ENCODE measurements around the gene PYY.

Gene PYY

DNA sequence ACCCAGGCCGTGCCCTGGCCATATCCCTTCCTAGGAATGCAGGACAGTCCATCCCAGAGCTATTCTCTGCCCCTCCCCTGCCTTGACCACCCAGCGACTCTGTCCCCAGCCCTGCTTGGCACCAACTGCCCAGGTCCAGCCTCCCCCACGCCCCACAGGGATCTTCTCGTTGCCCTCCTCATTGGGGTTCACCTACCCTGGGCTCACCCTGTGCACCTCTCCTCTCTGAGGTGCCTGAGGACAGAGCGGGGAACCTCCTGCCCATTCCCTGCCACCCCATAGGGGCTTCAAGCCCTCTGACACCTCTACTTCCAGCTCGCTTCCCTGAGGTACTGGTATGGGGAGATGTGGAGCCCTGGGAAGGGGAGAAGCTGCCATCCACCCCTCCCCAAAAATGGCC is 40.2 kb downstream of the PYY start:
- Histone ChIP-seq H3K27me3 (ENCODE audit: insufficient read depth, poor library complexity, severe bottlenecking) (peaks cover 33% of the 10 kb centered on the region), H3K27ac (replicated peaks) (no peak overlapping the region), H3K4me3 (replicated peaks; ENCODE audit: insufficient read depth, low read length) (no peak overlapping the region)
- TF ChIP-seq, protein P1, sequence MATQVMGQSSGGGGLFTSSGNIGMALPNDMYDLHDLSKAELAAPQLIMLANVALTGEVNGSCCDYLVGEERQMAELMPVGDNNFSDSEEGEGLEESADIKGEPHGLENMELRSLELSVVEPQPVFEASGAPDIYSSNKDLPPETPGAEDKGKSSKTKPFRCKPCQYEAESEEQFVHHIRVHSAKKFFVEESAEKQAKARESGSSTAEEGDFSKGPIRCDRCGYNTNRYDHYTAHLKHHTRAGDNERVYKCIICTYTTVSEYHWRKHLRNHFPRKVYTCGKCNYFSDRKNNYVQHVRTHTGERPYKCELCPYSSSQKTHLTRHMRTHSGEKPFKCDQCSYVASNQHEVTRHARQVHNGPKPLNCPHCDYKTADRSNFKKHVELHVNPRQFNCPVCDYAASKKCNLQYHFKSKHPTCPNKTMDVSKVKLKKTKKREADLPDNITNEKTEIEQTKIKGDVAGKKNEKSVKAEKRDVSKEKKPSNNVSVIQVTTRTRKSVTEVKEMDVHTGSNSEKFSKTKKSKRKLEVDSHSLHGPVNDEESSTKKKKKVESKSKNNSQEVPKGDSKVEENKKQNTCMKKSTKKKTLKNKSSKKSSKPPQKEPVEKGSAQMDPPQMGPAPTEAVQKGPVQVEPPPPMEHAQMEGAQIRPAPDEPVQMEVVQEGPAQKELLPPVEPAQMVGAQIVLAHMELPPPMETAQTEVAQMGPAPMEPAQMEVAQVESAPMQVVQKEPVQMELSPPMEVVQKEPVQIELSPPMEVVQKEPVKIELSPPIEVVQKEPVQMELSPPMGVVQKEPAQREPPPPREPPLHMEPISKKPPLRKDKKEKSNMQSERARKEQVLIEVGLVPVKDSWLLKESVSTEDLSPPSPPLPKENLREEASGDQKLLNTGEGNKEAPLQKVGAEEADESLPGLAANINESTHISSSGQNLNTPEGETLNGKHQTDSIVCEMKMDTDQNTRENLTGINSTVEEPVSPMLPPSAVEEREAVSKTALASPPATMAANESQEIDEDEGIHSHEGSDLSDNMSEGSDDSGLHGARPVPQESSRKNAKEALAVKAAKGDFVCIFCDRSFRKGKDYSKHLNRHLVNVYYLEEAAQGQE (IDR thresholded peaks at IDR 0.05; ENCODE audit: insufficient replicate concordance, low read depth) = no peak
- TF ChIP-seq POLR2AphosphoS5 (IDR thresholded peaks at IDR 0.05; ENCODE audit: low read depth) = no peak
- no peak for TF ChIP-seq GABPA (IDR thresholded peaks at IDR 0.05; ENCODE audit: low read depth)
- no peak for TF ChIP-seq SPI1 (IDR thresholded peaks at IDR 0.05; ENCODE audit: borderline replicate concordance, low read depth)
- no peak for DNase-seq (ENCODE audit: low read depth in 1 of 2, low spot score in 1 of 2)

DNA sequence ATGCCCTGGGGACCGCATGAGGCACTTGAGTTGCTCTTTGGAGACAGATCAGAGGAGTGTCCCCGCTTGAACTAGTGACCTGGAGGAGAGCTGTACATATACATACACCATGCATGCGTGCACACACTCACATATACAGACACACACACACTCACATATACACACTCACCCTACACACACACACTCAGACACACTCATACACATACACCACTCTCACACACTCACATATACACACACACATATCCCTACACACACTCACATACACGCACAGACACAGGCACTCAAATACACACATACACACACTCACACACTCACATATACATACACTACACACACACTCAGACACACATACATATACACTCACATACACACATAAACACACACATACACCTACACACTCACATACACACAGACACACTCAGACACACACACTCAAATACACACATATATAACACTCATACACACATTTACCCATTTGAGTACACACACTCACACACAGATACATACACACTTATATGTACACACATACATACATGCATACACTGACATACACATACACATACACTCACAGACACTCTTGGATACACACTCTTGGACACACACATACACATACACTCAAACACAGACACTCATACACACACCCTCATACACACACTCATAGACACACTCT is 41.0 kb downstream of the PYY start:
- no peak for DNase-seq (ENCODE audit: low read depth in 1 of 2, low spot score in 1 of 2)
- no peak overlapping the region for H3K4me3 ChIP-seq (replicated peaks; ENCODE audit: insufficient read depth, low read length)
- H3K27me3 ChIP-seq (ENCODE audit: insufficient read depth, poor library complexity, severe bottlenecking) = peaks cover 37% of the 10 kb centered on the region
- H3K27ac ChIP-seq (replicated peaks) = no peak overlapping the region
- TF ChIP-seq, protein P2, sequence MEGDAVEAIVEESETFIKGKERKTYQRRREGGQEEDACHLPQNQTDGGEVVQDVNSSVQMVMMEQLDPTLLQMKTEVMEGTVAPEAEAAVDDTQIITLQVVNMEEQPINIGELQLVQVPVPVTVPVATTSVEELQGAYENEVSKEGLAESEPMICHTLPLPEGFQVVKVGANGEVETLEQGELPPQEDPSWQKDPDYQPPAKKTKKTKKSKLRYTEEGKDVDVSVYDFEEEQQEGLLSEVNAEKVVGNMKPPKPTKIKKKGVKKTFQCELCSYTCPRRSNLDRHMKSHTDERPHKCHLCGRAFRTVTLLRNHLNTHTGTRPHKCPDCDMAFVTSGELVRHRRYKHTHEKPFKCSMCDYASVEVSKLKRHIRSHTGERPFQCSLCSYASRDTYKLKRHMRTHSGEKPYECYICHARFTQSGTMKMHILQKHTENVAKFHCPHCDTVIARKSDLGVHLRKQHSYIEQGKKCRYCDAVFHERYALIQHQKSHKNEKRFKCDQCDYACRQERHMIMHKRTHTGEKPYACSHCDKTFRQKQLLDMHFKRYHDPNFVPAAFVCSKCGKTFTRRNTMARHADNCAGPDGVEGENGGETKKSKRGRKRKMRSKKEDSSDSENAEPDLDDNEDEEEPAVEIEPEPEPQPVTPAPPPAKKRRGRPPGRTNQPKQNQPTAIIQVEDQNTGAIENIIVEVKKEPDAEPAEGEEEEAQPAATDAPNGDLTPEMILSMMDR (IDR thresholded peaks at IDR 0.05; ENCODE audit: insufficient read depth, low read length) = no peak
- TF ChIP-seq, protein P1 (IDR thresholded peaks at IDR 0.05; ENCODE audit: insufficient replicate concordance, low read depth) = no peak
- TF ChIP-seq POLR2AphosphoS5 (IDR thresholded peaks at IDR 0.05; ENCODE audit: low read depth) (no peak), GABPA (IDR thresholded peaks at IDR 0.05; ENCODE audit: low read depth) (no peak), SPI1 (IDR thresholded peaks at IDR 0.05; ENCODE audit: borderline replicate concordance, low read depth) (no peak)

DNA sequence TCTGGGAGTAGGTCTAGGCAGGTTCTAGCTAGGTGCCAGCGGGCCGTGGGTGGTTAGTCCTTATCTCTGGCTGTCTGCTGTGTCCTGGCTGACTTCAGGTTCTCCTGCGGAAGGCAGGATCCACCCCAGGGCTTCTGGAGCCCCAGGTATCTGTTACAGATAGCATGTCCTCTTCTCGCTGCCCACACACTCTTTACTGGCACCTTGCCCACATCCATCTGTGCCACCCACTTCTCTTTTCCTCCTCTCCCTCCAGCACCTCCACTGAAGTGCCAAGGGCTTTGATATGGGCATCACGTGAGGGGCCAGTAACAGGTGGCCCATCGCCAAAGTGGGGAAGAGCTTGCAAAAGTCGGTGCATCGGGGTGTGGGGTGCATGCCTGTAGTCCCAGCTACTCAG is 41.8 kb downstream of the PYY start:
- DNase-seq (ENCODE audit: low read depth in 1 of 2, low spot score in 1 of 2) = no peak
- H3K4me3 ChIP-seq (replicated peaks; ENCODE audit: insufficient read depth, low read length) = no peak overlapping the region
- no peak overlapping the region for H3K27ac ChIP-seq (replicated peaks)
- H3K27me3 ChIP-seq (ENCODE audit: insufficient read depth, poor library complexity, severe bottlenecking) = peaks cover 38% of the 10 kb centered on the region
- TF ChIP-seq, protein P1 (IDR thresholded peaks at IDR 0.05; ENCODE audit: insufficient replicate concordance, low read depth) = no peak
- TF ChIP-seq GABPA (IDR thresholded peaks at IDR 0.05; ENCODE audit: low read depth) (no peak), POLR2AphosphoS5 (IDR thresholded peaks at IDR 0.05; ENCODE audit: low read depth) (no peak)

DNA sequence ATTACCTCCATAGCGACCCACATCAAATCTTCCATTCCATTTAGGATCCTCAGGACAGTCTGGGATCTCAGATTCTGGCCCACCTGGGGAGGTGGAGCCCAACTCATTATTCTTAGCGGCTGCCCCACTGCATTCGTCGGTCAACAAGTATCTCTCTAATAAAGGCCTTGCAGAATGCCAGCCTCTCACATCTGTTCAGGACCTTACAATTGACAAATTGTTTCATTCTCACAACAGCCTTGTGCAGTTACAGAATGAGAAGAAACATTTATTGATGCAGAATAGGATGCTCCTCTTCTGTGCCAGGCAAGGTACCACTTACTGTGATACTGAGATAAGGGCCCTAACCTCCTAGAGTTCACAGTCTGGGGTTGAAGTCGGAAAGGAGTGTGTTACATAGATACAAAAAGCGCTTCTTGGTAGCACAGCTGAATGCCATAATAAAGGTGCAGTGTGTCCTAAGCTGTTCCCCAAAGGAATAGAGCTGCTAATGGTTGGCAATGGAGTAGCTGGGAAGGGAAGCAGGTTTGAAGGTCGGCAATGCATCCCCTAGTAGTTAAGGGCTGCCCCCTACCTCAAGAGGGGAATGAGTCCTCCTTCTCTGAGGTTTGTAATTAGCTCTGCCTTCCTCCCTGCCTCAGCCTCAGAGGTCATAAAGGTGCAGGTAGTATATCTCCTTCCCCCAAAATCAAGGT is 44.1 kb downstream of the PYY start:
- TF ChIP-seq GABPA (IDR thresholded peaks at IDR 0.05; ENCODE audit: low read depth) = no peak
- TF ChIP-seq, protein P1 (IDR thresholded peaks at IDR 0.05; ENCODE audit: insufficient replicate concordance, low read depth) = no peak
- no peak for TF ChIP-seq POLR2AphosphoS5 (IDR thresholded peaks at IDR 0.05; ENCODE audit: low read depth)
- TF ChIP-seq, protein P2 (IDR thresholded peaks at IDR 0.05; ENCODE audit: insufficient read depth, low read length) = no peak
- no peak for TF ChIP-seq SPI1 (IDR thresholded peaks at IDR 0.05; ENCODE audit: borderline replicate concordance, low read depth)
- H3K27me3 ChIP-seq (ENCODE audit: insufficient read depth, poor library complexity, severe bottlenecking) = peaks cover 50% of the 10 kb centered on the region
- DNase-seq (ENCODE audit: low read depth in 1 of 2, low spot score in 1 of 2) = no peak
- H3K4me3 ChIP-seq (replicated peaks; ENCODE audit: insufficient read depth, low read length) = no peak overlapping the region
- H3K27ac ChIP-seq (replicated peaks) = no peak overlapping the region

Data from HL-60 (cell line).